ENCODE data around the gene PRKAG2.

DNA sequence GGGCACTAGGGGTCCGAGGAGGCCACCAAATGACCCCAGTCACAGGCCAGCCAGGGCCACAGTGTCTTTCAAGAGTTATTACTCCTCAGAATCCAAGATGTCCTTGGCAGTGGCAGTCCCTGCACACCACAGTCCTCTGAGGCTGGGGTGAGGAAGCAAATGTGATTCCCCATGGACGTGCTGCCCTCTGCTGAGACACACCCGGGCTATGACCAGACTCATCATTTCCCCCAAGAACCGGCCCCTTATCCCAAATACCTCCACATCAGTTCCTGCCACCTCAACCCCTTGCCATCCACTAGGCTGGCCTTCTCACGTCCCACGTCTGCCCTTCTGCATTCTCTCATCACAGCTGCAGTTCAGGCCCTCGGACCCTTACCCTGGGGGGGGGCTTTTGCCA, 5.0 kb downstream of the PRKAG2 start:
- TF ChIP-seq POLR2AphosphoS5 (IDR thresholded peaks at IDR 0.05; ENCODE audit: low read depth, low read length) (no peak), POLR2A (IDR thresholded peaks at IDR 0.05; ENCODE audit: low read depth, low read length) (no peak), POU2F2 (IDR thresholded peaks at IDR 0.05; ENCODE audit: low read depth, low read length) (no peak), TAF1 (IDR thresholded peaks at IDR 0.05; ENCODE audit: low read depth, low read length) (no peak), SPI1 (IDR thresholded peaks at IDR 0.05; ENCODE audit: low read depth, low read length) (no peak), PAX5 (IDR thresholded peaks at IDR 0.05; ENCODE audit: insufficient read depth, low read length, severe bottlenecking) (no peak)

Measured in GM12891 (cell line).